ACHN (cell line): ENCODE results near the gene SLC25A44.

Source experiments
- DNase-seq: peaks from one replicate; pipeline ENCODE4 v3.0.0-alpha.2; 2015
- in situ Hi-C: cut with HindIII; loops from 2 replicates; pipeline ENCODE4 v1.10.0; 2017; ENCODE audit warnings: low sequenced_read_pairs, low pct_ligation_motif_present, low pct_unique_long_range_greater_than_20kb

Gene SLC25A44

DNA sequence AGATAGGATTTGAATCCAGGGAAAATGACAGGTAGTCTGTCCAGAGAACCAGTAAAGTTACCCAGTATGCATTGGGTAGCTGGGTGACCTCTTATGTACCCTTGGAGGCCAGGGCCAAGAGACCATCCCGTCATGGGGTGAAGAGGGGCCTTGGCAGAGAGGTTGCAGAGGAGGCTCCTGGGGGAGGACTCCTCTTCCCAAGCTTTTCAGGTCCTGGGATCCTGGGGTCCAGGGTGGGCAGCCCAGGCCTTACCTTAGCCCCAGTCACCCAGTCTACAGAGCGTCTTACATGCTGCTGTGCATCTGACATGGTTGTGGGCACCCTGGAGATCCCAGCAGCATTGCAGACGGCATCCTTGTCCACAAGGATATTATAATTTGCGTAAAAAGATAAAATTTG, 32.9 kb downstream of the SLC25A44 start:
- DNase-seq: no peak
- in situ Hi-C loops: no loop called here

GRCh38 chr1:156228501-156228900, 34.6 kb downstream of the SLC25A44 start:
- DNase-seq: no peak
- in situ Hi-C loops: no loop called here

DNA sequence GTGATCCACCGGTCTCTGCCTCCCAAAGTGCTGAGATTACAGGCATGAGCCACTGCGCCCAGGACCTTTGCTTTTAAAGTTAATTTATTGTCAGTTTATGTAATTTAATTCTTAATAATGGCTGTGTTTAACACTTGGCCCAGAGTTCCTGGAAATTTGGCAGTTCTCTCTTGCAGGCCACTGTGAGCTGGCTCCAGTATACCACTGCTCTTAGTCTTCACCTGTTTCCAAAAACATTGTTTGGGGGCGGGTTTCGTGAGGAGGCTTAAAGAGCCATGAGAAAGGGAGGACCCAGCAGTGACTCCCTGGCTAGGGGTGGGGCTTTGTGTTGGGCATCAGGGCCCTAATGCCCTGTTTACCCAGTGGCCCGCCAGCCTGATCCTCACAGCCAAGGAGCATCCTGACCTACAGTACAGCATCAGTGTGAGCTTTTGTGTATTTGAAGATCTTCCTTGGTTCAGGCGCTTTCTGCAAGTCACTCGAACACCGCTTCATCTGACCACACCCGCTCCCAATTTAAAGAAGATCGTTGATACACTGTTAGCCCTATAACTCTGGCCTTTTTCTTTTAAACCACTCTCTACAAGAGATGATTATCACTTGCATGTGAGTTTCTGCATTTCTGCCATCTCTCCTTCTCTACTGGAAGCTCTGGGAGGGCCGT, 36.0 kb downstream of the SLC25A44 start:
- in situ Hi-C loops: no loop called here
- DNase-seq: no peak

DNA sequence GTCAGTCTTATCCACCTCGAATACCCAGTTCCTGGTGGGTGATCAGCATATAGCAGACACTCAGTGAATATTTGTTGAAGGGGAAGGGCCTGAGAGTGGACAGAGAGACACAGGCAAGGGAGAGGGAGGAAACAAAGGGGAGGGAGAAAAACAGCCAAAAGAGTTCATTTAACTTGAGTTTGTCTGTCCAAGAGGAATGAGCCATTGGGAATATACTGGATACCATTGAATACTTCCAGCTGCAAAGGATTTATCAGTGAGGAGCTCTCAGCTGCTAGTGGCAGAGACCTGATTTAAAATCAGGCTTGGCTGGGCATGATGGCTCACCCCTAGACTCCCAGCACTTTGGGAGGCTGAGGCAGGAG, 36.6 kb downstream of the SLC25A44 start:
- DNase-seq: no peak
- in situ Hi-C loops: no loop called here

- in situ Hi-C loops: no loop called here
- DNase-seq: no peak
These were observed 38.4 kb downstream of the SLC25A44 start for GRCh38 chr1:156232201-156232894.

- peak; percentile 51 for DNase-seq
- in situ Hi-C loops: no loop called here
These were observed 39.7 kb downstream of the SLC25A44 start for GRCh38 chr1:156233426-156234127.

GRCh38 chr1:156236164-156236563, 42.3 kb downstream of the SLC25A44 start:
- in situ Hi-C loops: no loop called here
- no peak for DNase-seq

DNA sequence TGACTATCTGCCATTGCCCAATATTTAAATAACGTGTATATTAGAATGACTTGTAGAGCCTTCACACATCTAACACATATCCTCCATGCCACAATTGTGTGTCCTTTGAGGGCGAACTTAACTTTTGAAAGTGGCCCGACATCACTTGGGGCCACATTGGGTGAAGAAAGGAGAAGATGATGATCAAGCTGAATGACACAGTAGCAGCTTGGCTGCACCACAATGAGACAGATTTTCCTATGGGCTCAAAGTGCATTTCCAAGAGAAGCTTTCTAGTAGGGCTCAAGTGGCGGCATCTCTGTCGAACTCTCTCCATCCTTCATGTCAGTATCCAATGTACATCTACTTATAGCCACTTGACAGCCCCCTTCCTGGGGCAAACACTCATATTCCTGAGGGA, 44.3 kb downstream of the SLC25A44 start:
- in situ Hi-C loops: no loop called here

GRCh38 chr1:156241311-156241811, 47.5 kb downstream of the SLC25A44 start:
- in situ Hi-C loops: no loop called here
- DNase-seq: peak; percentile 65

More for the DNA sequence above, 44.3 kb downstream of the SLC25A44 start:
- DNase-seq: no peak

DNA sequence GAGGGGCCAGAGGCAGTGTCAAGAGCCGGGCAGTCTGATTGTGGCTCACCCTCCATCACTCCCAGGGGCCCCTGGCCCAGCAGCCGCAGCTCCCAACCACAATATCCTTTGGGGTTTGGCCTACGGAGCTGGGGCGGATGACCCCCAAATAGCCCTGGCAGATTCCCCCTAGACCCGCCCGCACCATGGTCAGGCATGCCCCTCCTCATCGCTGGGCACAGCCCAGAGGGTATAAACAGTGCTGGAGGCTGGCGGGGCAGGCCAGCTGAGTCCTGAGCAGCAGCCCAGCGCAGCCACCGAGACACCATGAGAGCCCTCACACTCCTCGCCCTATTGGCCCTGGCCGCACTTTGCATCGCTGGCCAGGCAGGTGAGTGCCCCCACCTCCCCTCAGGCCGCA, 48.0 kb downstream of the SLC25A44 start, which contains the start of gene BGLAP:
Gene BGLAP, plus strand, starts transcription at position 259 of the 400 bp plus-strand sequence. Its CDS starts 48 bp downstream, at position 307.
- in situ Hi-C loops: no loop called here
- DNase-seq: no peak

DNA sequence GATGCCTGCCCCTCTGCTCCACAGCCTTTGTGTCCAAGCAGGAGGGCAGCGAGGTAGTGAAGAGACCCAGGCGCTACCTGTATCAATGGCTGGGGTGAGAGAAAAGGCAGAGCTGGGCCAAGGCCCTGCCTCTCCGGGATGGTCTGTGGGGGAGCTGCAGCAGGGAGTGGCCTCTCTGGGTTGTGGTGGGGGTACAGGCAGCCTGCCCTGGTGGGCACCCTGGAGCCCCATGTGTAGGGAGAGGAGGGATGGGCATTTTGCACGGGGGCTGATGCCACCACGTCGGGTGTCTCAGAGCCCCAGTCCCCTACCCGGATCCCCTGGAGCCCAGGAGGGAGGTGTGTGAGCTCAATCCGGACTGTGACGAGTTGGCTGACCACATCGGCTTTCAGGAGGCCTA, 48.8 kb downstream of the SLC25A44 start:
- no peak for DNase-seq
- in situ Hi-C loops: no loop called here

GRCh38 chr1:156244126-156244525, 50.2 kb downstream of the SLC25A44 start:
- in situ Hi-C loops: no loop called here
- no peak for DNase-seq

DNA sequence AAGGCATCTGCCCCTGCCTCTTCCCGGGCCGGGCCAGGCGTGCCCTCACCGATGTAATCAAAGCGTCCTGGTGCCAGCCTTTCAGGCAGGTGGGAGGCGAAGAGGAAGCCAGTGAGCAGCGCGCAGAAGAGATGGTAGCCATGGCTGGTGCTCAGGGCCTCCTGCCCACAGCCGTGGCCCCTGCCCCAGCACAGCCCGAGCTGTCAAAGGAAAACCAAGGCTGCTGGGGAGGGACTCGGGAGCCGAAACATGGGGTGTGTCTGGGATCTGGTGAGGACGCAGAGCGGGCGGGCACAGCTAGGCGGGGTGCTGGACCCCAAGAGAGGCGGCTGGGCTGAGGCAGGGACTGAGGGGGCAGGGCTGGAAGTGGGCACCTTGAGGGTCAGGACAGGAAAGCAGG, 50.8 kb downstream of the SLC25A44 start:
- in situ Hi-C loops: no loop called here
- no peak for DNase-seq

DNA sequence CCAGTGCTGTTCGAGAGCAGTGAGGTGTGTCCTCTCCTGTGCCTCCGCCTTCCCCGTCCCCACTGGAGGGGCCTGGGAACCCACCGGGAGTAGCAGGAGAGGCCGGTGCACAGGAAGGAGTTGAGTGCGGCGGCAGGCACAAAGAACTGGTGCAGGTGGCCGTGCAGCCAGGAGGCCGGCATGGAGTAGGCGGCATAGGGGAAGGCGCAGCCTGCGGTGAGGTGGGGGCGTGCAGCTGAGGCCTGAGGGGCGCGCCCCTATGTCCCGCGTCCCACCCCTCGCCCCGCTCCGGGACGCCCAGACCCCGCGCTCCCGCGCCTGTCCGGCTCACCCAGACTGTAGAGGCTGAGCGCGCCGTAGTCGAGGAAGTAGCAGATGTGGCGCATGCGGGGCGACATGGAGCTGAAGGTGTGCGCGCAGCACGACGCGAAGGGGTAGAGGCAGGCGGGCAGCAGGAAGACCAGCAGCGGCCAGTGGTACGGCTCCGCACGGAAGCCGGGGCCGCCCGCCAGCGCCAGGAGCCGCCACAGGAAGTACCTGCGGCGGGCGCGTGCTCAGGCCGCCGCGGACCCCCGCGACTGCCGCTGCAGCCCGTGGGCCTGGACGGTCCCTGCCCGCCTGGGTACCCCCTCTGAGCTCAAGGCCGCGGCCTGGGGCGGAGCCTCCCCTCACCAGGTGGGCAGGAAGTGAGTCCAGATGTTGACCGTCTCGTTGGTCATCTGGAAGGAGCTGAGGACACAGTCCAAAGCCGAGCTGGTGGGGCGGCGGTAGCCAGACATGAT, 51.7 kb downstream of the SLC25A44 start:
- no peak for DNase-seq
- in situ Hi-C loops: no loop called here

DNA sequence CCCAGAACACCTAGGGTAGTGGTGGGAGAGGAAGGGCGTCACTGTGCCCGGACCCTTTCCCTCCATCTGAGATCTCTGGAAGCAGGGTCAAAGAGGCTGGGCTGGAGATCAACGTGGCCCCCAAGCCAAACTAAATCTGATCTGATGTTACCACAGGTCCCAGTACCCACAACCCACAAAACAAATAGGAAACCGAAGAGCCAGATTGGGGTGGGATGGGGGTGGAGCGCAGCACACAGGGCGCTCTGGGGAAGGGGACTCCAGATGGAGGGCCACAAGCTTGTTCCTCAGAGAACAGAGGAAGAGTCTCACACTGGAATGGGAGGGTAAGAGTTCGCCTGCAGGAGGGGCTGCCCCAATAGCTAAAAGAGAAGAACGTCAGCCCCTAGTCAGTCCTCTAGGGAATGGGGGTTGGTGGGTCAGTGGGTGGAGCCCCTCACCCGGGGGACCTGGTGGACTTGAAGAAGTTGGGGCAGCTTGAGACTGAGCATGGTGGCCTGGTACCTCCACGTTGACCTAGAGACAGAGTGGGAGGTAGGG, 52.4 kb downstream of the SLC25A44 start:
- DNase-seq: no peak
- in situ Hi-C loops: no loop called here

GRCh38 chr1:156246781-156247459, 53.0 kb downstream of the SLC25A44 start:
- no peak for DNase-seq
- in situ Hi-C loops: no loop called here

DNA sequence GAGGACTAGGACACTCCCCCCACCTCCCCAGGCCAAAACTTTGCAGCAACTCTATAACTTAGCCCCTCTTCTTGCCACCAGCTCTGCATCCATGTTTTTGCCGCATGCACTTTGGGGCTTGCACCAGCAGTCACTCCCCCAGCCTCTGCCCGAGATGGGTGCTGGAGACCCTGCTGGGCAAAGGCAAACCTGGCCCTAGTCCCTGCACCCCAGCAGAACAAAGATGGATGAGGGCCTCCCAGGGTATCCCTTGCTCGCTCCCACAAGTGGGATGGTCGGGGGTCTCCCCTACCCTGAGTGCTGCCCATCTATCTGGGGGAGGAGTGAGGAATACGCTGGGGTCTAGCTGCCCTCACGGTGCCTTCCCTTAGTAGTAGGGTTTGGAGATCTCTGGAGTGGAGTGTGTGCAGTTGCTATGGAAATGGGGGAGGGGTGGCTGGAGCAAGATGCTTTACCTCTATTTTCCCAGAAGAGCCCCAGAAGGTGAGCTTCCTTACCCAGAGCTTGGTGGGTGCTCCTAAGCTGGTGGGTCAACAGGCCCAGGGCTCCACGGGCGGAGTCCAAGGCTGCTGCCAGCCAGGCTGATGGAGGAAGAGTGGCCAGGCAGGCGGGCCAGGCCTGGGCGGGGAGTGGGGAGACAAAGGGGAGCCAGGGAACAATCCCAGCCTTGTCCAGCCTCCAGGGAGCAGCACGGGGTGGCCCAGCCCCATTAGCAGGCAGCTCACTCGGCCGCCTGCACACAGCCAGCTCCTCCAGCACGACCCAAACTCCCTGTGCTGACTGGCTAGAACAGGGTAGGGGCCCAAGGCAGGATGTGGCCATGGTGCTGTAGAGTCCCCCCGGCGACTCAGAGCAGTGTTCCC, 53.8 kb downstream of the SLC25A44 start, which contains the start of gene PAQR6:
Gene PAQR6, minus strand, starts transcription at position 597 of the 863 bp plus-strand sequence. CDS start 1,325 bp downstream, outside the sequence.
- no peak for DNase-seq
- in situ Hi-C loops: no loop called here
